GM19467 (cell line): ENCODE results near the gene TECTB.

Source experiments
- ATAC-seq: cut with Tn5 transposase; IDR thresholded peaks from one replicate; pipeline ENCODE4 v1.9.1; 2021; ENCODE audit warnings: mild to moderate bottlenecking, moderate library complexity; ENCODE audit not compliant: unreplicated experiment

The TECTB gene

GRCh38 chr10:112345202-112345601, 62.0 kb downstream of the TECTB start:
- no peak for ATAC-seq

GRCh38 chr10:112345743-112346142, 62.5 kb downstream of the TECTB start:
- no peak for ATAC-seq

DNA sequence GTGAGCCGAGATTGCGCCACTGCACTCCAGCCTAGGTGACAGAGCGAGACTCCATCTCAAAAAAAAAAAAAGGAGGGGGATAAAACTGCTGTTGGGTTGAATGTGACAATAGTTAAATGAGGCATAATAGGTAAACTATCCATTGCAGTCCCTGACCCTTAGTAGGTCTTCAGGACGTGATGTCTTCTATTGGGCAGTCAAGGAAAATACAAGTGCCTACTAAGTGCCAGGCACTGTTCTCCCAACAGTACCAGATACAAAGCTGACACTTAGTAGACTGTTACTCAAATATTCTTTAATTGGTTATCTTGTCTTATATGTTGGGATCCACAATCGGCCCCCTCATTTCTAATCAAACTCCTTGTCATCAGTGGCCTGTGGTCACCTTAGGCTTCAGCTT, 63.6 kb downstream of the TECTB start:
- no peak for ATAC-seq

DNA sequence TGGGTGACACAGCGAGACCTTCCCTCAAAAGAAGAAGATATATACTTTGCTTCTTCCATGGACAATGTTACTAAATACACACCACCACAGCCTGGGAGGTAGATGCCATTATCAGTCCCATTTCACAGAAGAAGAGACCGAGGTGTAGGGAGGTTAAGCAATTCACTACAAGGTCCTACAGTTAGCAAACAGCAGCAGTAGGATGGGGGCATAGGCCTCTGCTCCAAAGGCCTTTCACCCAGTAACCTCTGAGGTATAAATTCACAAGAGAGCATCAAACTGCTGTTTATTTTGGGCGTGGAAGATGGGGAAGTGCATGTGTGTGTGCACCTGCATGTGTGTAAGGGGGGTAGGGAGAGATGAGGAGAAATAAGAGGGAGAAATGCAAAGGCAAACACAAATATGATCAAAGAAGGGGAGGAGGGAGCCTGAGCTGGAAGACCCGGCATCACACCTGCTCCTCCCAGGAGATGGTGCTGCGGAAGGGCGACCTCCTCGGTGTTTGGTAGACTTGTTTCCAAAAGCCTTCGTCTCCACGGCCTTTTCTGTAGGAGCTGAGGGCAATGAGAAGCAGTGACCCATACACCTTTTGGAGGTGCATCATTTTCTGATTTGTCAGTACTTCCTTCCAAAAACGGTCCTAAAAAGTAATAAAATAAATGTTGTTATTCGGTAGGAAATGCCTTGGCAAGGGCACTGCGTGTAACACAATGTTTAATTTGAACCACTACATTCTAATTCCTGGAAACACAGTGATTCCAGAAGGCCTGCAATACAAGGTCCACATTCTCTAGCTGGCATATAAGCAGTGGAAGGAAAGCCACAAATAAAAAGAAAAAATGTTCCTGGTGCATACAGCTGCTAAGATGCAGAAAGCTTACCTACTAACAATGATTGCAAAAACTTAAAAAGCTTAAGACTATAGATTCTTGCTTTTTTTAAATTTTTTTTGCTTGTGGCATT, 64.8 kb downstream of the TECTB start:
- no peak for ATAC-seq

DNA sequence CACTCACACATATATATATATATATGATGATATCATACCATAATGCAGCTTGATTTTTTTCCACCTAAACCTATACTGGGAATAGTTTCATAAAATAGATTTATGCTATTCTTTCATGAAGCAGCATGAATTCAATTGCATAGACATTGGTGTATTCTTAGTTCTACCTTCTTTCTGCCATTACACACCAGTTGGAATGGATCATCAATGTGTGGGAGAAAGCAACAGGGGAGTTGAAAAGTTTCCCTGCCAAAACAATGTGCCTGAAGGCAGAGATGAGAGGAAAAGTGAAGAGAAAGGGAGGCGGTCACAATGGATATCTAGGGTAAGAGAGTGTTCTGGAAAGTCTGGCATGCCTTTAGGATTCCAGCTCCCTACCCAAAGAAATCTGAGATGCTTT, 65.6 kb downstream of the TECTB start:
- ATAC-seq = no peak

DNA sequence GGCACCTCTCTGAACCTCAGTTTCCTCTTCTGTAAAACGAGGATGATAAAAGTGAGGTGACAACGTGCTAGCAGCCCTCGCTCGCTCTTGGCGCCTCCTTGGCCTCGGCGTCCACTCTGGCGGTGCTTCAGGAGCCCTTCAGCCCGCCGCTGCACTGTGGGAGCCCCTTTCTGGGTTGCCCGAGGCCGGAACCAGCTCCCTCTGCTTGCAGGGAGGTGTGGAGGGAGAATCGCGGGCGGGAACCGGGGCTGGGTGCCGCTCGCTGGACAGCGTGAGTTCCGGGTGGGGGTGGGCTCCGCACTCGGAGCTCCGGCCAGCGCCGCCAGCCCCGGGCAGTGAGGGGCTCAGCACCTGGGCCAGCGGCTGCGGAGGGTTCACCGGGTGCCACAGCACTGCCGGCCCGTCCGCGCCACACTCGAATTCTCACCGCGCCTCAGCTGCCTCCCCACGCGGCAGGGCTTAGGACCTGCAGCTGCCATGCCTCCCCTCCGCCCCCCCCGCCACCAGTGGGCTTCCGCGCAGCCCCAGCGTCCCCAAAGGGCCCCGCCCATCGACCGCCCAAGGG, 66.4 kb downstream of the TECTB start:
- ATAC-seq = no peak

DNA sequence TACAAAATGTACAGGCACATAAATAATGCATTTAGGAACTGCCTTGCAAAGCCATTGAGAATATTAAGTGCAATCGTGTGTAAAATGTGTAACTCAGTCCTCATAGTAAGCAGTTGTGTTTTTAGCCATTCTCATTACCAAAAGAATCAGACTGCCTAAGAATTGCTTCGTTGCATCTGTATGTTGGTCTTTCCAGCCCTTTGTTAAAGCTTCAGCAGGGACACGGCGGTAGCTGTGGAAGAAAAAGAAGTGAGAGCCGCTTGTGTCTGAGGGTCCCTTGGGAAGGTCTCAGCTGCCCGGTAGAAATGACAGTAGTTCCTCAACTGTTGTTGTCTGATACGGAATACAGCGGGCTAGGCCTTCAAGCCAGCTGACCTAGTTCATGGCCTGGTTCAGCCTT, 67.9 kb downstream of the TECTB start:
- no peak for ATAC-seq

DNA sequence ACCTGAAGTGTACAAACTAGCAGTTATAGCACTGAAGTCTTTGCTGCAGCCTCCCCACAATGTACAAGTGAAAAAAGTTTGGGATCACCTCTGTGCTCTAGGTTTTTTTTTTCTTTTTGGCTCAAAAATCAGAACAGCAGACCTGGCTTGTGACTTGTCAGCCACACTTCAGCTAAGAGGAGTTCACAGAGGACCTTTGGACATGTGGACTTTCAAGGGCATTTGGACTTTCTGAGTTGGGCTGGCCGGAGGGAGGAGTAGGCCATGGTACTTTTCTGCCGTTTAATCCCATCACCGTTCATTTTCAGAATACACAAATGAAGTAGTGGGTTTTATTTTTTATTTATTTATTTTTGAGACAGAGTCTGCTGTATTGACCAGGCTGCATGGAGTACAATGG, 68.8 kb downstream of the TECTB start:
- ATAC-seq = no peak

GRCh38 chr10:112353046-112353445, 69.8 kb downstream of the TECTB start:
- no peak for ATAC-seq
